ENCODE data around the gene CCDC15.

The CCDC15 gene

DNA sequence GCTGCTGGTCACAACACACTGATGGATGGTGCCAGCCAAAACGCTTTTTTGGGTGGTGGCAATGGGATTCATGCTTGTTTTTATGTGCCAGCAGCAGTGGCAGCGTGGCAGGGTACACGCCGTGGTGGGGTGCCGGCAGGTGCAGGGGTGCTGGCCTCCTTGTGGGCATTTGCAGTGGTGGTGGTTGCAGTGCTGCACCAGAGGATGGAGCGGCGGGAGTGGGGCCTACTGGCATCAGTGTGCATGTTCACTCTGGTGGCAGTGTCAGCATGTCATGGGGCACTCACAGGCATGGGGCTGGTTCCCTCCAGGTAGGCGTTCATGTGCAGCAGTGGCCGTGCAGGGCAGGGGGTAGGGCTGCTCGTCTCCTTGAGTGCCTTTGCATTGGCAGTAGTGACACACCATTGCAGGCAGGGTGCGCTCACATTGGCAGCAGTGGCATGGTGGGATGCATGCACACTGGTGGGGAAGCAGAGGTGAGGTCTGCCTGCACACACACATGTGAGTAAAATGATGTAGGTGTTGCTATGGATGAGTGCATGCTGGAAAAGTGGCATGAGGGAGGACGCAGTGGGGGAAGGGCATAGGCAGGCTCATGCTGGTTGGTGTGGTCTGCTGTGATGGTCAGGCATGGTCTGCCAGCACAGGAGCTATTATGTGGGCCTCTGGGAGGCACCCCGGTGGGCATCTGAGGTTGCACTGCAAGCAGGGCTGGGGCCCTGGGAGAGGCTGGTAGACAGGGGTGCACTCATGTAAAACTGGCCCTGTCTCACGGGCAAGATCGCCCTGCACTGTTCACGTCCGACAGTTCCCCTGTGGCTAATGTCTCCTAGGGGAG, 29.9 kb downstream of the CCDC15 start:
- H3K9ac ChIP-seq (ENCODE audit: low read length) = no peak overlapping the region
- H3K36me3 ChIP-seq (ENCODE audit: control insufficient read depth in 1 of 2, insufficient read depth in 2 of 2, low read length in 2 of 2) = no peaks in the 10 kb centered on the region
- H4K91ac ChIP-seq (ENCODE audit: low read depth, low read length) = no peak overlapping the region
- H3K79me2 ChIP-seq (ENCODE audit: control insufficient read depth, insufficient read depth, low read length, poor library complexity) = no peaks in the 10 kb centered on the region
- no peak overlapping the region for H3K18ac ChIP-seq (ENCODE audit: low read length)
- H3K23ac ChIP-seq (ENCODE audit: low read length) = no peak overlapping the region
- H3K27ac ChIP-seq (ENCODE audit: low read depth, low read length) = no peak overlapping the region
- H2BK5ac ChIP-seq (ENCODE audit: low read depth, low read length, poor library complexity) = no peak overlapping the region
- no peak overlapping the region for H3K4ac ChIP-seq (ENCODE audit: low read depth, low read length)
- no peak overlapping the region for H2AFZ ChIP-seq (ENCODE audit: insufficient read depth, low read length, poor library complexity)
- no peak overlapping the region for H3K4me2 ChIP-seq (ENCODE audit: low read length)
- H4K8ac ChIP-seq (ENCODE audit: low read depth, low read length) = no peak overlapping the region
- WGBS (ENCODE audit: extremely low coverage, insufficient coverage, insufficient read length) = no CpG with 5 or more reads among the region's 17 CpGs
- no peak overlapping the region for H2BK120ac ChIP-seq (ENCODE audit: insufficient read depth, low read length, poor library complexity)
- H3K4me1 ChIP-seq (ENCODE audit: control insufficient read depth in 1 of 2, insufficient read depth in 2 of 2, low read length in 2 of 2) = no peaks in the 10 kb centered on the region
- no peak overlapping the region for H2BK12ac ChIP-seq (ENCODE audit: low read length)
- peak overlapping the region; percentile 8 for H3K4me3 ChIP-seq (ENCODE audit: low read depth, low read length)
- no peak for DNase-seq
- H3K9me3 ChIP-seq (ENCODE audit: insufficient read depth, low read depth, low read length) = peaks cover 2% of the 10 kb centered on the region
- no peak overlapping the region for H3K14ac ChIP-seq (ENCODE audit: low read length)
- no peak overlapping the region for H2AK5ac ChIP-seq (ENCODE audit: low read length)
- no peaks in the 10 kb centered on the region for H3K79me1 ChIP-seq (ENCODE audit: low read length)
- no peaks in the 10 kb centered on the region for H3K27me3 ChIP-seq (ENCODE audit: insufficient read depth, low read length)
- no peak overlapping the region for H4K12ac ChIP-seq (ENCODE audit: low read depth, low read length)

- Histone ChIP-seq H3K23ac (ENCODE audit: low read length) (no peak overlapping the region), H3K4me1 (ENCODE audit: control insufficient read depth in 1 of 2, insufficient read depth in 2 of 2, low read length in 2 of 2) (no peaks in the 10 kb centered on the region), H3K36me3 (ENCODE audit: control insufficient read depth in 1 of 2, insufficient read depth in 2 of 2, low read length in 2 of 2) (no peaks in the 10 kb centered on the region), H3K18ac (ENCODE audit: low read length) (no peak overlapping the region), H3K4ac (ENCODE audit: low read depth, low read length) (no peak overlapping the region), H2BK5ac (ENCODE audit: low read depth, low read length, poor library complexity) (no peak overlapping the region), H4K91ac (ENCODE audit: low read depth, low read length) (no peak overlapping the region), H3K14ac (ENCODE audit: low read length) (no peak overlapping the region), H4K8ac (ENCODE audit: low read depth, low read length) (no peak overlapping the region), H3K27me3 (ENCODE audit: insufficient read depth, low read length) (no peaks in the 10 kb centered on the region), H2AFZ (ENCODE audit: insufficient read depth, low read length, poor library complexity) (no peak overlapping the region), H2BK12ac (ENCODE audit: low read length) (no peak overlapping the region), H3K9ac (ENCODE audit: low read length) (no peak overlapping the region), H3K4me2 (ENCODE audit: low read length) (no peak overlapping the region), H2BK120ac (ENCODE audit: insufficient read depth, low read length, poor library complexity) (no peak overlapping the region), H4K12ac (ENCODE audit: low read depth, low read length) (no peak overlapping the region), H3K9me3 (ENCODE audit: insufficient read depth, low read depth, low read length) (peaks cover 2% of the 10 kb centered on the region), H3K79me2 (ENCODE audit: control insufficient read depth, insufficient read depth, low read length, poor library complexity) (no peaks in the 10 kb centered on the region), H2AK5ac (ENCODE audit: low read length) (no peak overlapping the region), H3K4me3 (ENCODE audit: low read depth, low read length) (no peak overlapping the region), H3K27ac (ENCODE audit: low read depth, low read length) (no peak overlapping the region), H3K79me1 (ENCODE audit: low read length) (no peaks in the 10 kb centered on the region)
- WGBS (ENCODE audit: extremely low coverage, insufficient coverage, insufficient read length) = no CpG with 5 or more reads among the region's 3 CpGs
- DNase-seq = no peak
Observed at GRCh38 chr11:124984512-124984854, 30.5 kb downstream of the CCDC15 start.

GRCh38 chr11:124987096-124987495, 33.1 kb downstream of the CCDC15 start:
- H3K27me3 ChIP-seq (ENCODE audit: insufficient read depth, low read length) = no peaks in the 10 kb centered on the region
- H3K79me1 ChIP-seq (ENCODE audit: low read length) = no peaks in the 10 kb centered on the region
- no peak overlapping the region for H4K91ac ChIP-seq (ENCODE audit: low read depth, low read length)
- H3K27ac ChIP-seq (ENCODE audit: low read depth, low read length) = no peak overlapping the region
- H3K79me2 ChIP-seq (ENCODE audit: control insufficient read depth, insufficient read depth, low read length, poor library complexity) = no peaks in the 10 kb centered on the region
- no peak overlapping the region for H2BK12ac ChIP-seq (ENCODE audit: low read length)
- no peak overlapping the region for H3K4me3 ChIP-seq (ENCODE audit: low read depth, low read length)
- no peak overlapping the region for H3K4me2 ChIP-seq (ENCODE audit: low read length)
- no peak overlapping the region for H4K12ac ChIP-seq (ENCODE audit: low read depth, low read length)
- no peak for DNase-seq
- no peak overlapping the region for H2BK120ac ChIP-seq (ENCODE audit: insufficient read depth, low read length, poor library complexity)
- no peak overlapping the region for H2BK5ac ChIP-seq (ENCODE audit: low read depth, low read length, poor library complexity)
- no peak overlapping the region for H3K9ac ChIP-seq (ENCODE audit: low read length)
- peaks cover 2% of the 10 kb centered on the region for H3K9me3 ChIP-seq (ENCODE audit: insufficient read depth, low read depth, low read length)
- H3K4me1 ChIP-seq (ENCODE audit: control insufficient read depth in 1 of 2, insufficient read depth in 2 of 2, low read length in 2 of 2) = no peaks in the 10 kb centered on the region
- no peak overlapping the region for H3K14ac ChIP-seq (ENCODE audit: low read length)
- H3K4ac ChIP-seq (ENCODE audit: low read depth, low read length) = no peak overlapping the region
- H2AFZ ChIP-seq (ENCODE audit: insufficient read depth, low read length, poor library complexity) = no peak overlapping the region
- H4K8ac ChIP-seq (ENCODE audit: low read depth, low read length) = no peak overlapping the region
- WGBS (ENCODE audit: extremely low coverage, insufficient coverage, insufficient read length) = no CpG with 5 or more reads among the region's 1 CpG
- H3K23ac ChIP-seq (ENCODE audit: low read length) = no peak overlapping the region
- H2AK5ac ChIP-seq (ENCODE audit: low read length) = no peak overlapping the region
- H3K36me3 ChIP-seq (ENCODE audit: control insufficient read depth in 1 of 2, insufficient read depth in 2 of 2, low read length in 2 of 2) = no peaks in the 10 kb centered on the region
- H3K18ac ChIP-seq (ENCODE audit: low read length) = no peak overlapping the region

DNA sequence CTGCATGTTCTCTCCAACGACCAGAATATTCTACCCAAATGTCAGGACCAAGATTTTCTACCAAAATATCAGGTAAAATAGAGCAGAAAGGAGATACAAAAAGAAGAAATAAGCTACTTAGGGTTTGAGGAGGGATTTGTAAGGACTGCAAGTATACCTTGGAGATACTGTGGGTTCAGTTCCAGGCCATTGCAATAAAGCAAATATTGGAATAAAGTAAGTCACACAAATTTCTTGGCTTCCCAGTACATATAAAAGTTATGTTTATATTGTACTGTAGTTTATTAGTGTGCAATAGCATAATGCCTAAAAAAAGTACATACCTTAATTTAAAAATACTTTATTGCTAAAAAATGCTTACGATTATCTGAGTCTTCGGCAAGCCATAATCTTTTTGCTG, 34.1 kb downstream of the CCDC15 start:
- Histone ChIP-seq H3K79me2 (ENCODE audit: control insufficient read depth, insufficient read depth, low read length, poor library complexity) (no peaks in the 10 kb centered on the region), H2AK5ac (ENCODE audit: low read length) (no peak overlapping the region), H3K36me3 (ENCODE audit: control insufficient read depth in 1 of 2, insufficient read depth in 2 of 2, low read length in 2 of 2) (no peaks in the 10 kb centered on the region), H3K4me2 (ENCODE audit: low read length) (no peak overlapping the region), H3K27ac (ENCODE audit: low read depth, low read length) (no peak overlapping the region), H3K23ac (ENCODE audit: low read length) (no peak overlapping the region), H3K4ac (ENCODE audit: low read depth, low read length) (no peak overlapping the region), H3K14ac (ENCODE audit: low read length) (no peak overlapping the region), H2AFZ (ENCODE audit: insufficient read depth, low read length, poor library complexity) (no peak overlapping the region), H3K4me3 (ENCODE audit: low read depth, low read length) (no peak overlapping the region), H4K91ac (ENCODE audit: low read depth, low read length) (no peak overlapping the region), H3K9me3 (ENCODE audit: insufficient read depth, low read depth, low read length) (peaks cover 2% of the 10 kb centered on the region), H3K27me3 (ENCODE audit: insufficient read depth, low read length) (no peaks in the 10 kb centered on the region), H2BK120ac (ENCODE audit: insufficient read depth, low read length, poor library complexity) (no peak overlapping the region), H3K9ac (ENCODE audit: low read length) (no peak overlapping the region), H2BK5ac (ENCODE audit: low read depth, low read length, poor library complexity) (no peak overlapping the region), H2BK12ac (ENCODE audit: low read length) (no peak overlapping the region), H3K18ac (ENCODE audit: low read length) (no peak overlapping the region), H4K8ac (ENCODE audit: low read depth, low read length) (no peak overlapping the region), H3K79me1 (ENCODE audit: low read length) (no peaks in the 10 kb centered on the region), H3K4me1 (ENCODE audit: control insufficient read depth in 1 of 2, insufficient read depth in 2 of 2, low read length in 2 of 2) (no peaks in the 10 kb centered on the region), H4K12ac (ENCODE audit: low read depth, low read length) (no peak overlapping the region)
- WGBS (ENCODE audit: extremely low coverage, insufficient coverage, insufficient read length) = no CpG with 5 or more reads among the region's 3 CpGs
- no peak for DNase-seq
